HL-60 (cell line): Measurements from ENCODE around the gene POMT2.
"Not testable (repeated sequence)": the region's sequence is repeated elsewhere in the genome, so short reads cannot be mapped to it uniquely, and the experiment has no call there.

Source experiments
- DNase-seq, 2 experiments: peaks; one replicate each; pipeline ENCODE4 v3.0.0-alpha.2; 2010 to 2020; ENCODE audit warnings: low read depth in 1 of 2, low spot score in 1 of 2
- H3K27ac ChIP-seq: fragments of 250-450 bp; sonication (Bioruptor Pico); replicated peaks from 2 replicates; pipeline ENCODE4 v1.5.1; 2020; ENCODE audit warnings: mild to moderate bottlenecking, moderate library complexity
- H3K27me3 ChIP-seq: fragments of 250-450 bp; sonication (Bioruptor Pico); 2 replicates; pipeline ENCODE4 v1.5.1; 2021; ENCODE audit warnings: mild to moderate bottlenecking, moderate library complexity; ENCODE audit not compliant: insufficient read depth, poor library complexity, severe bottlenecking
- H3K4me3 ChIP-seq: replicated peaks from 2 replicates; pipeline ENCODE4 v1.5.1; 2011; ENCODE audit warnings: mild to moderate bottlenecking, control low read depth, low read length; ENCODE audit not compliant: insufficient read depth
- GABPA ChIP-seq: IDR thresholded peaks from 2 replicates; pipeline ENCODE4 v1.6.1; 2012; ENCODE audit warnings: low read depth
- POLR2AphosphoS5 ChIP-seq: IDR thresholded peaks from 2 replicates; pipeline ENCODE4 v1.6.1; 2012; ENCODE audit warnings: low read depth
- SPI1 ChIP-seq: IDR thresholded peaks from 2 replicates; pipeline ENCODE4 v1.6.1; 2012; ENCODE audit warnings: low read depth, mild to moderate bottlenecking, borderline replicate concordance
- TF ChIP-seq, protein P1 (sequence below): IDR thresholded peaks from 2 replicates; pipeline ENCODE4 v1.6.1; 2012; ENCODE audit warnings: low read depth; ENCODE audit not compliant: insufficient replicate concordance
- TF ChIP-seq, protein P2 (sequence below): IDR thresholded peaks from one replicate; pipeline ENCODE4 v1.5.1; 2011; ENCODE audit warnings: low read length, control low read depth, inconsistent platforms; ENCODE audit not compliant: insufficient read depth

Gene POMT2

DNA sequence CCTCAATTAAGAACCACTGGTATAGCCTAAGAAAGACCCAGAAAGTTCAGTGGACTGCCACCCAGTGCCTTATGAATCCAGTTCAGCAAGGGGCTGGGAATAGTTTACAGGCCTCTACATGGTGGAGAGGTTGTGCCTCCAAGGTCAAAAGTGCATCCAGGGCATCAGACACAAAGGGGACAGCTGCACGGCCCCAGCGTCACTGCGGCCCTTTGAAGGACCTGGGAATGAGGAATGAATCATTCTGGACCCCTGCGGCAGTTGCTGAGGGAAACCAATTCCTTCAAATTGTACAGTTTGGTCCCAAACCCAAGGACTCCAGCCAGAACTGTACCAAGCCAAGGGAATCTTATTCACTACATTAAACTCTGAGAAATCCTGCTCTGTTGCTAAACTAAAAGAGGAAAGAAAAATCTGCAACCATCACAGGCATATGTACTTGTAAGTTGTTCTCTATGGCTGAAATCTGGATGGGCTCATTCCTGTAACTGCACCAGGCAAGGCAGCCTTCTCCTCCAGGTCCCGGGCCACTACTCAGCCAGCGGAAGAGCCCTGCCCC lies 38.8 kb downstream of the POMT2 start:
- no peak for TF ChIP-seq SPI1
- TF ChIP-seq GABPA, result no peak
- TF ChIP-seq, protein P1, sequence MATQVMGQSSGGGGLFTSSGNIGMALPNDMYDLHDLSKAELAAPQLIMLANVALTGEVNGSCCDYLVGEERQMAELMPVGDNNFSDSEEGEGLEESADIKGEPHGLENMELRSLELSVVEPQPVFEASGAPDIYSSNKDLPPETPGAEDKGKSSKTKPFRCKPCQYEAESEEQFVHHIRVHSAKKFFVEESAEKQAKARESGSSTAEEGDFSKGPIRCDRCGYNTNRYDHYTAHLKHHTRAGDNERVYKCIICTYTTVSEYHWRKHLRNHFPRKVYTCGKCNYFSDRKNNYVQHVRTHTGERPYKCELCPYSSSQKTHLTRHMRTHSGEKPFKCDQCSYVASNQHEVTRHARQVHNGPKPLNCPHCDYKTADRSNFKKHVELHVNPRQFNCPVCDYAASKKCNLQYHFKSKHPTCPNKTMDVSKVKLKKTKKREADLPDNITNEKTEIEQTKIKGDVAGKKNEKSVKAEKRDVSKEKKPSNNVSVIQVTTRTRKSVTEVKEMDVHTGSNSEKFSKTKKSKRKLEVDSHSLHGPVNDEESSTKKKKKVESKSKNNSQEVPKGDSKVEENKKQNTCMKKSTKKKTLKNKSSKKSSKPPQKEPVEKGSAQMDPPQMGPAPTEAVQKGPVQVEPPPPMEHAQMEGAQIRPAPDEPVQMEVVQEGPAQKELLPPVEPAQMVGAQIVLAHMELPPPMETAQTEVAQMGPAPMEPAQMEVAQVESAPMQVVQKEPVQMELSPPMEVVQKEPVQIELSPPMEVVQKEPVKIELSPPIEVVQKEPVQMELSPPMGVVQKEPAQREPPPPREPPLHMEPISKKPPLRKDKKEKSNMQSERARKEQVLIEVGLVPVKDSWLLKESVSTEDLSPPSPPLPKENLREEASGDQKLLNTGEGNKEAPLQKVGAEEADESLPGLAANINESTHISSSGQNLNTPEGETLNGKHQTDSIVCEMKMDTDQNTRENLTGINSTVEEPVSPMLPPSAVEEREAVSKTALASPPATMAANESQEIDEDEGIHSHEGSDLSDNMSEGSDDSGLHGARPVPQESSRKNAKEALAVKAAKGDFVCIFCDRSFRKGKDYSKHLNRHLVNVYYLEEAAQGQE, result no peak
- TF ChIP-seq, protein P2, sequence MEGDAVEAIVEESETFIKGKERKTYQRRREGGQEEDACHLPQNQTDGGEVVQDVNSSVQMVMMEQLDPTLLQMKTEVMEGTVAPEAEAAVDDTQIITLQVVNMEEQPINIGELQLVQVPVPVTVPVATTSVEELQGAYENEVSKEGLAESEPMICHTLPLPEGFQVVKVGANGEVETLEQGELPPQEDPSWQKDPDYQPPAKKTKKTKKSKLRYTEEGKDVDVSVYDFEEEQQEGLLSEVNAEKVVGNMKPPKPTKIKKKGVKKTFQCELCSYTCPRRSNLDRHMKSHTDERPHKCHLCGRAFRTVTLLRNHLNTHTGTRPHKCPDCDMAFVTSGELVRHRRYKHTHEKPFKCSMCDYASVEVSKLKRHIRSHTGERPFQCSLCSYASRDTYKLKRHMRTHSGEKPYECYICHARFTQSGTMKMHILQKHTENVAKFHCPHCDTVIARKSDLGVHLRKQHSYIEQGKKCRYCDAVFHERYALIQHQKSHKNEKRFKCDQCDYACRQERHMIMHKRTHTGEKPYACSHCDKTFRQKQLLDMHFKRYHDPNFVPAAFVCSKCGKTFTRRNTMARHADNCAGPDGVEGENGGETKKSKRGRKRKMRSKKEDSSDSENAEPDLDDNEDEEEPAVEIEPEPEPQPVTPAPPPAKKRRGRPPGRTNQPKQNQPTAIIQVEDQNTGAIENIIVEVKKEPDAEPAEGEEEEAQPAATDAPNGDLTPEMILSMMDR, result no peak
- TF ChIP-seq POLR2AphosphoS5, result no peak

DNA sequence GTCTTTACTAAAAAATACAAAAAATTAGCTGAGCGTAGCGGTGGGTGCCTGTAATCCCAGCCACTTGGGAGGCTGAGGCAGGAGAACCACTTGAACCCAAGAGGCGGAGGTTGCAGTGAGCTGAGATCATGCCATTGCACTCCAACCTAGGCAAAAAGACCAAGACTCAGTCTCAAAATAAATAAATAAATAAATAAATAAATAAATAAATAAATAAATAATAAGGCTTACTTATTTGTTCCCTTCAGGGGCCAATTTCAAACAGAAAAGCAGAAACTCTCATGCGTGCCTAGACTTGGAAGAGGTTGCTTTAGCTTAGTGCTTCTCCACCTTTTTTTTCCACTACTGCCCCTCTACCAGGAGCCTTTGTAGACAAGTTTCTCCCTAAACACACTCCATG lies 39.8 kb downstream of the POMT2 start:
- not testable (repeated sequence) for H3K27me3 ChIP-seq, H3K27ac ChIP-seq, DNase-seq, H3K4me3 ChIP-seq

More for the DNA sequence above, 38.8 kb downstream of the POMT2 start:
- Histone ChIP-seq H3K27me3 (no peaks in the 10 kb centered on the region), H3K4me3 (no peak overlapping the region), H3K27ac (no peak overlapping the region)
- DNase-seq, result no peak

DNA sequence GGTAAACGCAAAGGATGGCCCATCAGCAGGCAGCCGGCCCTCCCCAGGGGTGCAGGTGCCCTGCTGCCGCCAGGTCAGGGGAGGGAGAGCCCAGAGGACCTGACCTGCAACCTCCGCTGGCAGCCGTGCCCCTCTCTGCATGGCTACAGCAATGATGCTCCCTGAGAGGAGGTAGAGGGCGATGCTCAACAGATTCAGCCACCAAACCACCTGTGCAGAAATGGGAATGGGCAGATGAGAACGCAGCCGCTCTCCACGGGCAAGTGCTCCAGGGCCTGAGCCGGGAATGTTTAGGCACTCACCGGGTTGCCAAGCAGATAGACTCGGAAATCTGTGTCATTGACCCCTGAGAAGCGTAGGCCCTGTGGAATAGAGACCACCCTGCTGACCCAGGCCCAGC lies 41.0 kb downstream of the POMT2 start:
- TF ChIP-seq SPI1 (no peak), POLR2AphosphoS5 (no peak), GABPA (no peak)
- TF ChIP-seq, protein P2, result no peak
- TF ChIP-seq, protein P1, result no peak
- H3K27ac ChIP-seq, result no peak overlapping the region
- no peak for DNase-seq
- no peaks in the 10 kb centered on the region for H3K27me3 ChIP-seq
- H3K4me3 ChIP-seq, result no peak overlapping the region

DNA sequence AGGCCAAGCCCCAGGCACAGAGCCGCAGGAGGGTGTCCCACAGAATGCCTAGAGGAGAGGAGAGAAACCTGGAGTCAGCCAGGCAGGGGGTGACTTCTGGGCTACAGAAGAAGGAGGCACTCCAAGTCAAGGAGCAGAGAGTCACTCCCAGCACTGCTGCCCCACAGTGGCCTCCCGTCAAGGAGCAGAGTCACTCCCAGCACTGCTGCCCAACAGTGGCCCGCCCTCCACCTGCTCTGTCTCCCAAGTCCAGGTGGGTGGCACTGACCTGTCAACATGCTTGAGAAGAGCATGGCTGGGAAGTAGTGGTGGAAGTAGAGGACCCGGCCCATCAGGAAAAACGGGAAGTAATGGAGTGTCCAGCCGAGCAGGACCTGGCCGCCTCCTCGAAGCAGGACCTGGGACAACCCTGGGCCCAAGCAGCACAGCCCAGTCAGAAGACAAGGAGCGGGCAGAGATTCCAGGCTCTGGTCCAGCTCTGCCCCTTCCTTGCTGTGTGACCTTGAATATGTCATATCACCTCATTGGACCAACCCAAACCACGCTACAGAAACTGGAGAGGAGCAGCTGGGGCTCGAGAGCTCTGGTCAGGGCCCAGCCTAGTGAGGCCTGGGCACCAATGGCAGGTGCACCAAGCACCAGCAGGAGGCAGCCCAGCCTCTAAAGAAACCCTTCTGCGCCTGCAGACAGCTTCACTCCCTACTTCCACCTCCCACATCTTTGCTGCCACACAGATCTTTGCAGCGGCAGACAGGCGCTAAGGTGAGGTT lies 42.0 kb downstream of the POMT2 start:
- Histone ChIP-seq H3K27me3 (no peaks in the 10 kb centered on the region), H3K27ac (no peak overlapping the region), H3K4me3 (no peak overlapping the region)
- no peak for DNase-seq
- TF ChIP-seq SPI1 (no peak), GABPA (no peak), POLR2AphosphoS5 (no peak)
- TF ChIP-seq, protein P2, result no peak
- TF ChIP-seq, protein P1, result no peak
